SK-N-SH treated with all-trans-retinoic acid at 6 μM for 48 hours (cell line): ENCODE data around the gene BABAM2.

Experiments used
- ATAC-seq: fragments of 200-7000 bp; cut with Tn5 transposase; 3 replicates; pipeline ENCODE4 v1.9.1; 2020; ENCODE audit warnings: mild to moderate bottlenecking, moderate library complexity
- BACH2 ChIP-seq: fragments of 250-450 bp; sonication (Bioruptor Pico); IDR thresholded peaks from 2 replicates; pipeline ENCODE4 v1.9.0; 2021; ENCODE audit warnings: mild to moderate bottlenecking, borderline replicate concordance
- CSDC2 ChIP-seq: fragments of 250-450 bp; sonication (Bioruptor Pico); IDR thresholded peaks from 2 replicates; pipeline ENCODE4 v1.5.0; 2020; ENCODE audit warnings: mild to moderate bottlenecking, moderate library complexity
- CSRNP3 ChIP-seq: fragments of 250-450 bp; sonication (Bioruptor Pico); IDR thresholded peaks from 2 replicates; pipeline ENCODE4 v1.5.1; 2021; ENCODE audit warnings: mild to moderate bottlenecking, moderate library complexity
- ESRRG ChIP-seq: fragments of 250-450 bp; sonication (Bioruptor Pico); IDR thresholded peaks from 2 replicates; pipeline ENCODE4 v1.6.1; 2021; ENCODE audit warnings: mild to moderate bottlenecking
- GLIS3 ChIP-seq: fragments of 250-450 bp; sonication (Bioruptor Pico); IDR thresholded peaks from 2 replicates; pipeline ENCODE4 v1.5.0; 2020; ENCODE audit warnings: mild to moderate bottlenecking, moderate library complexity
- ISL1 ChIP-seq: fragments of 250-450 bp; sonication (Bioruptor Pico); IDR thresholded peaks from 2 replicates; pipeline ENCODE4 v2.1.2; 2022; ENCODE audit warnings: mild to moderate bottlenecking, moderate library complexity
- OSR1 ChIP-seq: fragments of 250-450 bp; sonication (Bioruptor Pico); IDR thresholded peaks from 2 replicates; pipeline ENCODE4 v1.8.0; 2022; ENCODE audit warnings: moderate library complexity, mild to moderate bottlenecking, inconsistent platforms
- PPARA ChIP-seq: fragments of 250-450 bp; sonication (Bioruptor Pico); IDR thresholded peaks from 2 replicates; pipeline ENCODE4 v1.5.0; 2020; ENCODE audit warnings: mild to moderate bottlenecking, borderline replicate concordance
- RARB ChIP-seq: fragments of 250-450 bp; sonication (Bioruptor Pico); IDR thresholded peaks from 2 replicates; pipeline ENCODE4 v1.8.0; 2021; ENCODE audit warnings: mild to moderate bottlenecking, moderate library complexity
- SNAI2 ChIP-seq: fragments of 250-450 bp; sonication (Bioruptor Pico); IDR thresholded peaks from 2 replicates; pipeline ENCODE4 v1.5.0; 2020; ENCODE audit warnings: mild to moderate bottlenecking, moderate library complexity
- TCF4 ChIP-seq: fragments of 250-450 bp; sonication (Bioruptor Pico); IDR thresholded peaks from 2 replicates; pipeline ENCODE4 v1.8.0; 2021; ENCODE audit warnings: mild to moderate bottlenecking, moderate library complexity, borderline replicate concordance
- TOX ChIP-seq: fragments of 250-450 bp; sonication (Bioruptor Pico); IDR thresholded peaks from 2 replicates; pipeline ENCODE4 v1.8.0; 2021; ENCODE audit warnings: mild to moderate bottlenecking, moderate library complexity, borderline replicate concordance
- TSHZ2 ChIP-seq: fragments of 250-450 bp; sonication (Bioruptor Pico); IDR thresholded peaks from 2 replicates; pipeline ENCODE4 v1.5.0; 2020; ENCODE audit warnings: mild to moderate bottlenecking, moderate library complexity
- ZC3H10 ChIP-seq: fragments of 250-450 bp; sonication (Bioruptor Pico); IDR thresholded peaks from 2 replicates; pipeline ENCODE4 v1.5.1; 2021; ENCODE audit warnings: mild to moderate bottlenecking, moderate library complexity
- ZFP3 ChIP-seq: fragments of 250-450 bp; sonication (Bioruptor Pico); IDR thresholded peaks from 2 replicates; pipeline ENCODE4 v1.5.0; 2020; ENCODE audit warnings: mild to moderate bottlenecking, moderate library complexity
- ZFP30 ChIP-seq: fragments of 450-650 bp; formaldehyde crosslinking; IDR thresholded peaks from 2 replicates; pipeline ENCODE4 v1.5.0; 2022; ENCODE audit warnings: mild to moderate bottlenecking, moderate library complexity
- ZNF565 ChIP-seq: fragments of 450-650 bp; formaldehyde crosslinking; conservative IDR thresholded peaks from 2 replicates; pipeline ENCODE4 v1.5.0; 2020; ENCODE audit warnings: low read depth, mild to moderate bottlenecking, moderate library complexity
- ZNF70 ChIP-seq: fragments of 450-650 bp; formaldehyde crosslinking; IDR thresholded peaks from 2 replicates; pipeline ENCODE4 v1.5.0; 2020; ENCODE audit warnings: mild to moderate bottlenecking, moderate library complexity
- TF ChIP-seq, protein P1 (sequence below): fragments of 250-450 bp; sonication (Bioruptor Pico); IDR thresholded peaks from 2 replicates; pipeline ENCODE4 v1.5.1; 2020; ENCODE audit warnings: low read depth, mild to moderate bottlenecking, moderate library complexity
- TF ChIP-seq, protein P2 (sequence below): fragments of 250-450 bp; sonication (Bioruptor Pico); IDR thresholded peaks from 2 replicates; pipeline ENCODE4 v1.8.0; 2020; ENCODE audit warnings: mild to moderate bottlenecking, moderate library complexity, borderline replicate concordance
- TF ChIP-seq, protein P3 (sequence below): fragments of 250-450 bp; sonication (Bioruptor Pico); IDR thresholded peaks from 2 replicates; pipeline ENCODE4 v1.8.0; 2021; ENCODE audit warnings: low read depth, mild to moderate bottlenecking, moderate library complexity, borderline replicate concordance

Gene BABAM2

DNA sequence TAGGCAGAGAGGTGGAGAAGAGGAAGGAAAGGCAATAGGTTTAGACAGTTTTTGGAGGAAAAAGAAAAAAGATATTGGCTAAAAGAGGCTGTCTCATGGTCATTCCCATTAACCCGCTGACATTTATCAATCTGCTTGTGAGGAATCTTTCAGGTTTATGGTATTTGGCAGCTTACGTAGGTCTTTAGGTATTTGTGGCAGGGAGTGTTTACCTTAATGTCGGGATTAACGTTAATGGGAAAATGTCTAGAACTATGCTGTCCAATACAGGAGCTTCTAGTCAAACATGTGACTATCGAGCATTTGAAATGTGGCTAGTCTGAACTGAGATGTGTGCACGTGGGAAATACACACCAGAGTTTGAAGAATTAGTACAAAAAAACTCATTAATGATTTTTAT lies 144.2 kb downstream of the BABAM2 start:
- TF ChIP-seq GLIS3 (no peak), CSDC2 (CRISPR knock-in tag) (no peak), ZNF565 (no peak), OSR1 (no peak), ZFP30 (CRISPR knock-in tag) (no peak), PPARA (CRISPR knock-in tag) (no peak), ZNF70 (CRISPR knock-in tag) (no peak), ZFP3 (CRISPR knock-in tag) (no peak), ISL1 (CRISPR knock-in tag) (no peak), BACH2 (CRISPR knock-in tag) (no peak), ZC3H10 (CRISPR knock-in tag) (no peak), CSRNP3 (no peak), SNAI2 (CRISPR knock-in tag) (no peak), ESRRG (CRISPR knock-in tag) (no peak)

GRCh38 chr2:28035163-28035690 lies 144.7 kb downstream of the BABAM2 start:
- no peak for ATAC-seq
- TF ChIP-seq ZNF70 (CRISPR knock-in tag) (no peak), PPARA (CRISPR knock-in tag) (no peak)

More for the DNA sequence above, 144.2 kb downstream of the BABAM2 start:
- no peak for ATAC-seq

- ATAC-seq = no peak
- TF ChIP-seq, protein P1, sequence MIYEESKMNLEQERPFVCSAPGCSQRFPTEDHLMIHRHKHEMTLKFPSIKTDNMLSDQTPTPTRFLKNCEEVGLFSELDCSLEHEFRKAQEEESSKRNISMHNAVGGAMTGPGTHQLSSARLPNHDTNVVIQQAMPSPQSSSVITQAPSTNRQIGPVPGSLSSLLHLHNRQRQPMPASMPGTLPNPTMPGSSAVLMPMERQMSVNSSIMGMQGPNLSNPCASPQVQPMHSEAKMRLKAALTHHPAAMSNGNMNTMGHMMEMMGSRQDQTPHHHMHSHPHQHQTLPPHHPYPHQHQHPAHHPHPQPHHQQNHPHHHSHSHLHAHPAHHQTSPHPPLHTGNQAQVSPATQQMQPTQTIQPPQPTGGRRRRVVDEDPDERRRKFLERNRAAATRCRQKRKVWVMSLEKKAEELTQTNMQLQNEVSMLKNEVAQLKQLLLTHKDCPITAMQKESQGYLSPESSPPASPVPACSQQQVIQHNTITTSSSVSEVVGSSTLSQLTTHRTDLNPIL (CRISPR knock-in tag) = no peak
- TF ChIP-seq TOX (CRISPR knock-in tag) (no peak), CSRNP3 (no peak), ZNF70 (CRISPR knock-in tag) (no peak), ZC3H10 (CRISPR knock-in tag) (no peak), GLIS3 (no peak), PPARA (CRISPR knock-in tag) (no peak), ZNF565 (no peak), TSHZ2 (CRISPR knock-in tag) (no peak), RARB (CRISPR knock-in tag) (no peak), SNAI2 (CRISPR knock-in tag) (no peak), OSR1 (no peak), TCF4 (CRISPR knock-in tag) (no peak), ZFP3 (CRISPR knock-in tag) (no peak), ISL1 (CRISPR knock-in tag) (no peak), ZFP30 (CRISPR knock-in tag) (no peak), BACH2 (CRISPR knock-in tag) (no peak)
- TF ChIP-seq, protein P2, sequence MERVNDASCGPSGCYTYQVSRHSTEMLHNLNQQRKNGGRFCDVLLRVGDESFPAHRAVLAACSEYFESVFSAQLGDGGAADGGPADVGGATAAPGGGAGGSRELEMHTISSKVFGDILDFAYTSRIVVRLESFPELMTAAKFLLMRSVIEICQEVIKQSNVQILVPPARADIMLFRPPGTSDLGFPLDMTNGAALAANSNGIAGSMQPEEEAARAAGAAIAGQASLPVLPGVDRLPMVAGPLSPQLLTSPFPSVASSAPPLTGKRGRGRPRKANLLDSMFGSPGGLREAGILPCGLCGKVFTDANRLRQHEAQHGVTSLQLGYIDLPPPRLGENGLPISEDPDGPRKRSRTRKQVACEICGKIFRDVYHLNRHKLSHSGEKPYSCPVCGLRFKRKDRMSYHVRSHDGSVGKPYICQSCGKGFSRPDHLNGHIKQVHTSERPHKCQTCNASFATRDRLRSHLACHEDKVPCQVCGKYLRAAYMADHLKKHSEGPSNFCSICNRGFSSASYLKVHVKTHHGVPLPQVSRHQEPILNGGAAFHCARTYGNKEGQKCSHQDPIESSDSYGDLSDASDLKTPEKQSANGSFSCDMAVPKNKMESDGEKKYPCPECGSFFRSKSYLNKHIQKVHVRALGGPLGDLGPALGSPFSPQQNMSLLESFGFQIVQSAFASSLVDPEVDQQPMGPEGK (CRISPR knock-in tag) = no peak
- TF ChIP-seq, protein P3, sequence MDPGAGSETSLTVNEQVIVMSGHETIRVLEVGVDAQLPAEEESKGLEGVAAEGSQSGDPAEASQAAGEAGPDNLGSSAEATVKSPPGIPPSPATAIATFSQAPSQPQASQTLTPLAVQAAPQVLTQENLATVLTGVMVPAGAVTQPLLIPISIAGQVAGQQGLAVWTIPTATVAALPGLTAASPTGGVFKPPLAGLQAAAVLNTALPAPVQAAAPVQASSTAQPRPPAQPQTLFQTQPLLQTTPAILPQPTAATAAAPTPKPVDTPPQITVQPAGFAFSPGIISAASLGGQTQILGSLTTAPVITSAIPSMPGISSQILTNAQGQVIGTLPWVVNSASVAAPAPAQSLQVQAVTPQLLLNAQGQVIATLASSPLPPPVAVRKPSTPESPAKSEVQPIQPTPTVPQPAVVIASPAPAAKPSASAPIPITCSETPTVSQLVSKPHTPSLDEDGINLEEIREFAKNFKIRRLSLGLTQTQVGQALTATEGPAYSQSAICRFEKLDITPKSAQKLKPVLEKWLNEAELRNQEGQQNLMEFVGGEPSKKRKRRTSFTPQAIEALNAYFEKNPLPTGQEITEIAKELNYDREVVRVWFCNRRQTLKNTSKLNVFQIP (CRISPR knock-in tag) = no peak
- TF ChIP-seq, all 23 proteins: peak for 0
These were observed 145.3 kb downstream of the BABAM2 start for GRCh38 chr2:28035816-28036215.
